PC-3 (cell line): Measurements from ENCODE around the gene HTT-AS. TPM values are rescaled to one million over a fixed set of nuclear protein-coding genes. Genes with fewer than 3 reads are reported as not detected.

ENCODE experiments used
- ATAC-seq: fragments of 200-7000 bp; cut with Tn5 transposase; 2 replicates; pipeline ENCODE4 v1.9.1; 2020; ENCODE audit warnings: mild to moderate bottlenecking, moderate library complexity
- BruUV-seq: library from RNA; stranded (reverse); fragments of 400-500 nt; replicated peaks from 2 replicates; lab custom pipeline; 2021; lab: Mats Ljungman, UMichigan
- CTCF ChIA-PET: fragments of 300-600 bp; sonication (Branson Sonifier 250); formaldehyde crosslinking; loops from one replicate; lab custom pipeline; 2022; ENCODE audit warnings: antibody characterized with exemption; lab: Charles Lee
- POLR2A ChIA-PET: fragments of 300-600 bp; sonication (Branson Sonifier 250); formaldehyde crosslinking; loops from one replicate; lab custom pipeline; 2022; ENCODE audit warnings: antibody characterized with exemption; ENCODE audit not compliant: unreplicated experiment; lab: Charles Lee
- DNase-seq: peaks from one replicate; pipeline ENCODE4 v3.0.0-alpha.2; 2015
- H2AFZ ChIP-seq: fragments of 300-600 bp; sonication (generic); 2 replicates; pipeline ENCODE4 v1.6.0; 2016; ENCODE audit warnings: antibody characterized with exemption, low read length
- H3F3A ChIP-seq: fragments of 300-600 bp; sonication (generic); one replicate; pipeline ENCODE4 v1.6.0; 2017; ENCODE audit warnings: antibody characterized with exemption, low read length, control low read depth, mild to moderate bottlenecking; ENCODE audit not compliant: unreplicated experiment
- H3K27ac ChIP-seq: fragments of 300-600 bp; sonication (generic); 2 replicates; pipeline ENCODE4 v1.5.1; 2016; ENCODE audit warnings: mild to moderate bottlenecking, low read length
- H3K27me3 ChIP-seq: fragments of 300-600 bp; sonication (generic); 2 replicates; pipeline ENCODE4 v1.6.1; 2016; ENCODE audit warnings: low read length, mixed read lengths
- H3K36me3 ChIP-seq: fragments of 300-600 bp; sonication (generic); 2 replicates; pipeline ENCODE4 v1.6.1; 2016; ENCODE audit warnings: low read depth, mixed run types, low read length, mixed read lengths
- H3K4me1 ChIP-seq: fragments of 300-600 bp; sonication (generic); 2 replicates; pipeline ENCODE4 v1.5.1; 2016; ENCODE audit warnings: low read length; ENCODE audit not compliant: insufficient read depth
- H3K4me2 ChIP-seq: fragments of 300-600 bp; sonication (generic); 2 replicates; pipeline ENCODE4 v1.6.0; 2016; ENCODE audit warnings: low read length
- H3K4me3 ChIP-seq: fragments of 300-600 bp; sonication (generic); 2 replicates; pipeline ENCODE4 v1.5.1; 2016; ENCODE audit warnings: mild to moderate bottlenecking, low read length, mixed read lengths
- H3K79me2 ChIP-seq: fragments of 300-600 bp; sonication (generic); 2 replicates; pipeline ENCODE4 v1.6.1; 2017; ENCODE audit warnings: low read length, mixed read lengths
- H3K9ac ChIP-seq: fragments of 300-600 bp; sonication (generic); 2 replicates; pipeline ENCODE4 v1.6.0; 2016; ENCODE audit warnings: mild to moderate bottlenecking, low read length
- H3K9me2 ChIP-seq: fragments of 300-600 bp; sonication (generic); replicated peaks from 2 replicates; pipeline ENCODE4 v1.6.1; 2016; ENCODE audit warnings: mixed run types, low read length, mixed read lengths
- H3K9me3 ChIP-seq: fragments of 300-600 bp; sonication (generic); 2 replicates; pipeline ENCODE4 v1.6.1; 2016; ENCODE audit warnings: low read length, mixed read lengths
- H4K20me1 ChIP-seq: fragments of 300-600 bp; sonication (generic); 2 replicates; pipeline ENCODE4 v1.6.1; 2016; ENCODE audit warnings: low read length, mixed read lengths
- EZH2 ChIP-seq: fragments of 300-600 bp; sonication (generic); IDR thresholded peaks from one replicate; pipeline ENCODE4 v1.6.1; 2017; ENCODE audit warnings: antibody characterized with exemption, mild to moderate bottlenecking, low read length; ENCODE audit not compliant: unreplicated experiment
- EZH2phosphoT487 ChIP-seq: fragments of 300-600 bp; sonication (generic); IDR thresholded peaks from 2 replicates; pipeline ENCODE4 v1.6.1; 2018; ENCODE audit warnings: mild to moderate bottlenecking, antibody characterized with exemption, low read length, borderline replicate concordance
- intact Hi-C: fragments of 100-400 bp; cut with micrococcal nuclease; formaldehyde crosslinking; loops from 2 replicates; pipeline ENCODE4 v1.9.0; 2023
- total RNA-seq: library from RNA; depleted of rRNA; stranded (reverse); fragments of >200 nt; gene quantifications from 2 replicates; pipeline ENCODE4 v1.2.3, GENCODE V29; 2014; rRNA removed
- TF ChIP-seq, protein P1 (sequence below): fragments of 300-600 bp; sonication (generic); conservative IDR thresholded peaks from 2 replicates; pipeline ENCODE4 v1.5.1; 2017; ENCODE audit warnings: antibody characterized with exemption, low read depth, mild to moderate bottlenecking, low read length

The HTT-AS gene
- total RNA-seq, 1 experiment from 2014 or later = not detected

DNA sequence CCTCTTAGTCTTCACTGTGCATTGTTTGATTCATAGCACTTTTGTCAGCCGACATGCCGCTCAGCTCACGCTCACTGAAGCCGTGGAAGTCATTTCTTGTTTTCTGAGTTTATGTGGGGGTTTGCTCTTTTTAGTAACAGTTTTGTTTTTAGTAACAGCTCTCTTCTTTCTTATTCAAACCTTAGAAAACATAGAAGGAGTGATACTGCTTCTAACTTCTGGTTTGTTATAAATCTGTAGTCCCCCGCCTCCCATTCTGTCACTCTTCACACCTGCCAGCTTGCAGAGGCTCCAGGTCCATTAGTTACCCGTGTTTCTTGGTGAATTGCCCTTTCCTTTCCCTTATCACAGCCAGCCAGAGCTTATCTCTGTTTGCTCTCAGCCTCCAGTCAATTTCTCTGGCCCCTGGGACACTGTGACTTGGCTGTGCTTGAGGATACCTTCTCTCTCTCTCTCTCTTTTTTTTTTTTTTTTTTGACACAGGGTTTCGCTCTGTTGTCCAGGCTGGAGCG is 60.4 kb downstream of the HTT-AS start:
- Histone ChIP-seq H3K4me3 (no peak overlapping the region), H4K20me1 (no peaks in the 10 kb centered on the region), H3K27ac (no peak overlapping the region), H3K79me2 (no peaks in the 10 kb centered on the region), H3K9me2 (no peaks in the 10 kb centered on the region), H3K27me3 (no peaks in the 10 kb centered on the region), H3F3A (no peaks in the 10 kb centered on the region), H3K4me1 (peaks cover 14% of the 10 kb centered on the region), H3K4me2 (no peak overlapping the region), H3K9me3 (no peaks in the 10 kb centered on the region), H2AFZ (no peak overlapping the region), H3K36me3 (no peaks in the 10 kb centered on the region), H3K9ac (no peak overlapping the region)
- BruUV-seq = no TSS peak
- intact Hi-C loops = no loop called here
- ATAC-seq = no peak
- TF ChIP-seq, protein P1, sequence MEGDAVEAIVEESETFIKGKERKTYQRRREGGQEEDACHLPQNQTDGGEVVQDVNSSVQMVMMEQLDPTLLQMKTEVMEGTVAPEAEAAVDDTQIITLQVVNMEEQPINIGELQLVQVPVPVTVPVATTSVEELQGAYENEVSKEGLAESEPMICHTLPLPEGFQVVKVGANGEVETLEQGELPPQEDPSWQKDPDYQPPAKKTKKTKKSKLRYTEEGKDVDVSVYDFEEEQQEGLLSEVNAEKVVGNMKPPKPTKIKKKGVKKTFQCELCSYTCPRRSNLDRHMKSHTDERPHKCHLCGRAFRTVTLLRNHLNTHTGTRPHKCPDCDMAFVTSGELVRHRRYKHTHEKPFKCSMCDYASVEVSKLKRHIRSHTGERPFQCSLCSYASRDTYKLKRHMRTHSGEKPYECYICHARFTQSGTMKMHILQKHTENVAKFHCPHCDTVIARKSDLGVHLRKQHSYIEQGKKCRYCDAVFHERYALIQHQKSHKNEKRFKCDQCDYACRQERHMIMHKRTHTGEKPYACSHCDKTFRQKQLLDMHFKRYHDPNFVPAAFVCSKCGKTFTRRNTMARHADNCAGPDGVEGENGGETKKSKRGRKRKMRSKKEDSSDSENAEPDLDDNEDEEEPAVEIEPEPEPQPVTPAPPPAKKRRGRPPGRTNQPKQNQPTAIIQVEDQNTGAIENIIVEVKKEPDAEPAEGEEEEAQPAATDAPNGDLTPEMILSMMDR = no peak
- TF ChIP-seq EZH2 (no peak), EZH2phosphoT487 (no peak)
- DNase-seq = no peak
- POLR2A ChIA-PET = no interaction called here
- CTCF ChIA-PET = no interaction called here

Other genes starting within 250 kb of the HTT-AS start
- 118 and 124 TPM in 2 replicates for gene ADD1, start 230.7 kb downstream of the HTT-AS start, total RNA-seq
- 26.0 and 30.9 TPM in 2 replicates for gene NOP14, start 111.1 kb downstream of the HTT-AS start, total RNA-seq
- gene GRK4, start 111.0 kb downstream of the HTT-AS start, total RNA-seq = 2.9 and 3.7 TPM in 2 replicates
- gene HTT, start 143 bp upstream of the HTT-AS start, total RNA-seq = 18.4 and 36.3 TPM in 2 replicates
- gene MSANTD1, start 174.6 kb upstream of the HTT-AS start, total RNA-seq = 0.77 and 1.3 TPM in 2 replicates
- 10.3 and 13.8 TPM in 2 replicates for gene RGS12, start 218.5 kb upstream of the HTT-AS start, total RNA-seq